ENCODE results near the gene GPAT3. TPM values are rescaled to one million over a fixed set of nuclear protein-coding genes. Genes with fewer than 3 reads are reported as not detected.
A peak's percentile ranks its signal among the peaks of the same experiment; 100 is the strongest.
"Not testable (repeated sequence)": the region's sequence is repeated elsewhere in the genome, so short reads cannot be mapped to it uniquely, and the experiment has no call there.

GPAT3 gene
- total RNA-seq: 26.4 and 45.9 TPM in 2 replicates

DNA sequence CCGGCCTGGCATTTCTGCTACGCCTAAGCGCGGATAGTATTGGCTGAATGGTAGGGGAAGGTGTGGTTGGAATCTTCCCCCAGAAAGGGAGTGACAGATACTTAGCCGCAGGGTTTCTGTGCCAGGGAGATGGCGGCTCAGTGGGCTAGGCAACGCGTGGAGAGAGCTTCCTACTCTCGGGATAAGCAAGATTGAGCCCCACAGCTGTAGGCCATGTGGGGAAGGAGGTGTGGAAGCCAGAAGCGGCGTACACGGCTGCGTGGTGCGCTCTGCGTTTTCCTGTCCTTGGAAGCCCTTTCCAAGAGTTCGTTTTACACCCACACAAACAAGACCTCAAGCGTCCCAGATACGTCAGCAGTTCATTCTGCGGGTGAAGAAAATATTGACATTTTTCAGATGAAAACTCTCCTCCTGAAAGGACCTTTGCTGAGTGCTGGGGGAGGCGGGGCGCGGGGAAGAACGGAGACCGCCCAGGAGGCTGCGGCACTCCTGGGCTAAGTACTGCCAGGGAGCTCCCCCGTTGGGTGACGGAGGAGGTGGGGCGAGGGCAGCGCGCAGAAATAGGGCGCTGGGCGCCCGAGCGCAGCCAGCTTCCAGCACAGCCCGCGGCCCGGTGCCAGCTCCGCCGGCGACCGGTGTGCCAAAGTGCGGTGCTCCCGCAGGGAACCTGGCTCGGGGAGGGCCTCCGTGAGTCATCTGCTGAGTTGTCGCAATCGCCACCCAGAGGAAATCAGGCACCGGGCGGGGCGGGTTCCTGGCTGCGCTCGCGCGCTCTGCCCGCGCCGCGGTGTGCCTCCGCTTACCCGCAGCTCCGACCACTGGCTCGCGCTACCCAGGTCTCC lies at the start of gene GPAT3:
TSS of gene GPAT3 (plus strand) at position 589 of the 842 bp plus-strand sequence. CDS start 515 bp downstream, outside the sequence.
- H3K4me3 ChIP-seq (ENCODE audit: low read depth, low read length): peak within 1 kb of the TSS; percentile 90
- TF ChIP-seq, protein P1, sequence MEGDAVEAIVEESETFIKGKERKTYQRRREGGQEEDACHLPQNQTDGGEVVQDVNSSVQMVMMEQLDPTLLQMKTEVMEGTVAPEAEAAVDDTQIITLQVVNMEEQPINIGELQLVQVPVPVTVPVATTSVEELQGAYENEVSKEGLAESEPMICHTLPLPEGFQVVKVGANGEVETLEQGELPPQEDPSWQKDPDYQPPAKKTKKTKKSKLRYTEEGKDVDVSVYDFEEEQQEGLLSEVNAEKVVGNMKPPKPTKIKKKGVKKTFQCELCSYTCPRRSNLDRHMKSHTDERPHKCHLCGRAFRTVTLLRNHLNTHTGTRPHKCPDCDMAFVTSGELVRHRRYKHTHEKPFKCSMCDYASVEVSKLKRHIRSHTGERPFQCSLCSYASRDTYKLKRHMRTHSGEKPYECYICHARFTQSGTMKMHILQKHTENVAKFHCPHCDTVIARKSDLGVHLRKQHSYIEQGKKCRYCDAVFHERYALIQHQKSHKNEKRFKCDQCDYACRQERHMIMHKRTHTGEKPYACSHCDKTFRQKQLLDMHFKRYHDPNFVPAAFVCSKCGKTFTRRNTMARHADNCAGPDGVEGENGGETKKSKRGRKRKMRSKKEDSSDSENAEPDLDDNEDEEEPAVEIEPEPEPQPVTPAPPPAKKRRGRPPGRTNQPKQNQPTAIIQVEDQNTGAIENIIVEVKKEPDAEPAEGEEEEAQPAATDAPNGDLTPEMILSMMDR (conservative IDR thresholded peaks at IDR 0.05; ENCODE audit: low read depth, low read length): no peak
- DNase-seq (ENCODE audit: low read depth): no peak

DNA sequence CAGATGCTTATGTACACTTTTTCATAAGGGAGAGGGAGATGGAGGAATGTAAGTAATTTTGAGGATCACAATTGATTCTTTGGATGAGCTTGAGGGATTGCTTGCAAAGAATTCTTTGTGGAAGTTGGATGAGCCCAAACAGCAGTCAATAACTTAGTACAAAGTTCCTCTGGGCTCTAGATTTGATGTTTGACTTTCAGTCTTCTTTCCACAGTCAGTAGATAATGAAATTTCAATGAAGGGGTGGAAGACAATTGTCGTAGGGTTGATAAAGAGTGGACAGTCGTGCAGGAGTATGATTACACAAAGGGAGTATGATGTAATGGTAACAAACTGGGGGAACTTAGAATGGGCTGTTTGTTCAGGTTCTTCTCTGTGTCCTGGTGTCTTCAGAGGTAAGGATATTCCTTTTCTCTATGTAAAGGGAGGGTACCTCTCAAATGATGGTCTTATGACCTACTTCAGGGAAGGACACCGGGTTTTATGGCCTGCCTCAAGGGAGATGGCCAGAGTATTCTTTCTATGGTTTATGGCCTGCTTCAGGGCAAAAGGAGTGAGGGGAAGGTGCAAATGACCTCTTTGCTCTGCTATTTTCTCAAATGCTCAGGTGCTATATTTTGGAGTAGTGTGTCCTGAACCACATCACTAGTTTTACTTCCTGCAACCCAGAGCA lies 49.3 kb upstream of the GPAT3 start:
- H3K4me3 ChIP-seq (ENCODE audit: low read depth, low read length): no peak overlapping the region
- TF ChIP-seq, protein P1 (conservative IDR thresholded peaks at IDR 0.05; ENCODE audit: low read depth, low read length): no peak
- no peak for DNase-seq (ENCODE audit: low read depth)

DNA sequence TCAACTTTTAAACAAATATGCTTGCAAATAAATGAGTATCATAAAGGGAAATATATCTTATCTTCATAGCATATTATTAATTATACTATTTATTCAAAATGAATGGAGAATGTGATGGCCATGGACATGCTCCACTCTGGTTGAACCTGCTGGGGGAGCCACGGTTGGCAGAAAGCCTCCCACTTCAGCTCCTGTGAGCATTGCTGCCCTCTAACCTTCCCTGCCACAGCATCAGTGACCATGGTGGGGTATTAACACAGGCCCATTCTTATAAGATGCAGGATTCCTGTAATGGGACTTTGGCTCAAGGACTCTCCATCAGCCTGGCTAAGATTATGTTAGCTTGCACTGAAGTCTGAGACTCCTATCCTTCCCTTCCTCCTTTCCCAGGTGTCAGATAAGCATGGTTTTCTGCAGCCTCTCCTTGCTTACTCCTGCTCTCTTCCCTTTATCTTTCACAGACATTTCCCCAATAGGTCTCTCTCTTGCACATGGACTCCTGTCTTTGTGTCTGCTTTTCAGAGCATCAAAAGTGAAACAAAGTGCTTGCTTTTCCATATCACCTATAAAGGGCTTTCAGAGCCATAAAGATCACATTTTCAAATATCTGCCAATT lies 46.1 kb upstream of the GPAT3 start:
- no peak for DNase-seq (ENCODE audit: low read depth)
- TF ChIP-seq, protein P1 (conservative IDR thresholded peaks at IDR 0.05; ENCODE audit: low read depth, low read length): no peak

DNA sequence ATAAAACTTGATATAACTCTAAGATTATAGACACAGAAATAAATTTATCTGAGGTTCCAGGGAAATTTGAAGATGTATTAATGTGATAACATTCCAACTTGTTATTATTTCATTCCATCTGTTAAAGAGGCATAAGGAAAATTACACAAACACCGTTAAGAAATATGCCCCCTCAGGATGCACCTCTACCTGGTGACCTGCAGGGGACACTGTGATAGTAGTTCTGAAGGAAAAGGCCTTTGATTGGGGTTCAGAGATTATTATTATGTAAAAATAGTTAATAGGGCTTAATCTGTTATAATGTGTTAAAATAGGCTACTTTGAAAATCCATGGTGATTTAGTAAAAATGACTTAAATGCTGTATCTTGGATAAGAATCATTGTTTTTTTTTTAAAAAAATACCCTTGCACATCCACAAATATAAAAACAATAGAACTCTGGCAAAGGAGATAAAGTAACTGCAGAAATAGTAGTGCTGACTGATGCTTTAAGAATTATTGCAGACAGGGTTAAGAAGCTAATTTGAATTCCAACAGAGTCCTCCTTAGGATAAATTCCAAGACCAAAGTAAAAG lies 44.9 kb upstream of the GPAT3 start:
- TF ChIP-seq, protein P1 (conservative IDR thresholded peaks at IDR 0.05; ENCODE audit: low read depth, low read length): peak; percentile 96
- no peak for DNase-seq (ENCODE audit: low read depth)

More for the DNA sequence above, 46.1 kb upstream of the GPAT3 start:
- no peak overlapping the region for H3K4me3 ChIP-seq (ENCODE audit: low read depth, low read length)

DNA sequence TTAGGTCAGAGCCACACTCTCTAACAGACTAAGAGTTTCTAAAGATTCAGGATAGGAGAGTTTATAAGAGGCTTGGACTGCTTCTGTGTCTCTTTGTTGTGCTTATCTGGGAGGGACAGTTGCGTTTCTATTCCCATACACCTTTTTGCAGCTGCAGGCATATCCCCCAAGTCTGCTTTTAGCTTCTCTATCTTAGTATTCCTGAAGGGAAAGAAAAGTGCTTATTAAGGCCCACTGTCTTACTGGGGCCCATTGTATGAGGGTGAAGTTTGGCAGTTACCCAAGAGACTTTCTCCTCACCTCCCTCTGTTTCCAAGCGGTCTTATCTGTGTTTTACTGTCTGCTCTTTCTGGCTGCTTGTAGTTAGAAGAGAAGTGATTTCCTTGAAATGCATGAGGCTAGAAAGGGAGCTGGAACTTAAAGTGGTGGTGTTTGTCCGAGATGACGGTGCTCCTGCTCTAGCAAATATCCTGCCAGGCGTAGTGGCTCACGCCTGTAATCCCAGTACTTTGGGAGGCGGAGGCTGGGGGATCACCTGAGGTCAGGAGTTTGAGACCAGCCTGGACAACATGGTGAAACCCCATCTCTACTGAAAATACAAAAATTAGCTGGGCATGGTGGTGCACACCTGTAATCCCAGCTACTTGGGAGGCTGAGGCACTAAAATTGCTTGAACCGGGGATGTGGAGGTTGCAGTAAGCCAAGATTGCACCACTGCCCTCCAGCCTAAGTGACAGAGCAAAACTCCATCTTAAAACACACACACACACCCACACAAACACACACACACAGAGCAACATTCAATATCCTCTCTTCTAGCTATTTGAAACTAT lies 39.6 kb upstream of the GPAT3 start:
- not testable (repeated sequence) for DNase-seq (ENCODE audit: low read depth)

More for the DNA sequence above, 44.9 kb upstream of the GPAT3 start:
- no peak overlapping the region for H3K4me3 ChIP-seq (ENCODE audit: low read depth, low read length)

DNA sequence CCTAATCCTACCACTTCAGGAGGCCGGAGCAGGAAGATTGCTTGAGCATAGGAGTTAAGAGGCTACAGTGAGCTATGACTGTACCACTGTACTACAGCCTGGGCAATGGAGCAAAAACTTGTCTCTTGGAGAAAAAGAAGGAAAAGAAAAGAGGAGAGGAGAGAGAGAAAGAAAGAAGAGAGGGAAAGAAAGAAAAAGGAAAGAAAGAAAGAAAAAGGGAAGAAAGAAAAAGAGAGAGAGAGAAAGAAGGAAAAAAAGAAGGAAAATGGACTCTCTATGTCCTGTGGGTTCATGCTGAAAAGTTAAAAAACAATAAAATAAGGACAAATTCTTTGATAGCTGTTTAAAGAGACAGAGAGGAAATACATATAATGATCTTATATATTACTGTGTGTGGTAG lies 37.7 kb upstream of the GPAT3 start:
- no peak for DNase-seq (ENCODE audit: low read depth)
- no peak overlapping the region for H3K4me3 ChIP-seq (ENCODE audit: low read depth, low read length)
- TF ChIP-seq, protein P1 (conservative IDR thresholded peaks at IDR 0.05; ENCODE audit: low read depth, low read length): no peak

More for the DNA sequence above, 39.6 kb upstream of the GPAT3 start:
- not testable (repeated sequence) for H3K4me3 ChIP-seq (ENCODE audit: low read depth, low read length)

DNA sequence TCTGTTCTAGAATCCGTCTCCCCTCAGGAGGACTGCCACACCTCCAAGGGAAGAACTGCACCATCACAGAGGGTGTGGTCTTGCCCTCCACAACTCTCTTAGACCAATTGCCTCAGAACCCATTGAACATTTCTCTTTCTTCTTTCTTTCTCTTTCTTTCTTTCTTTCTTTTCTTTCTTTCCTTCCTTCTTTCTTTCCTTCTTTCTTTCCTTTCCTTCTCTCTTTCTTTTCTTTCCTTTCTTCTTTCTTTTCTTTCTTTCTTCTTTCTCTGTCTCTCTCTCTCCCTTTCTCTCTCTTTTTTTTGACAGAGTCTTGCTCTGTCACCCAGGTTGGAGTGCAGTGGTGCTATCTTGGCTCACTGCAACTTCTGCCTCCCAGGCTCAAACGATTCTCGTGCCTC lies 34.2 kb upstream of the GPAT3 start:
- H3K4me3 ChIP-seq (ENCODE audit: low read depth, low read length); DNase-seq (ENCODE audit: low read depth): not testable (repeated sequence)

Data from epithelial cell of proximal tubule (primary cell).